ENCODE measurements around the gene ROBO1.

The ROBO1 gene

GRCh38 chr3:79378064-79378463 is 389.7 kb downstream of the ROBO1 start:
- DNase-seq (ENCODE audit: low read depth): no peak
- TF ChIP-seq CTCF (IDR thresholded peaks at IDR 0.05; ENCODE audit: low read depth, low read length, missing control alignments): no peak
- H3K4me3 ChIP-seq (ENCODE audit: low read depth, low read length): no peak overlapping the region

DNA sequence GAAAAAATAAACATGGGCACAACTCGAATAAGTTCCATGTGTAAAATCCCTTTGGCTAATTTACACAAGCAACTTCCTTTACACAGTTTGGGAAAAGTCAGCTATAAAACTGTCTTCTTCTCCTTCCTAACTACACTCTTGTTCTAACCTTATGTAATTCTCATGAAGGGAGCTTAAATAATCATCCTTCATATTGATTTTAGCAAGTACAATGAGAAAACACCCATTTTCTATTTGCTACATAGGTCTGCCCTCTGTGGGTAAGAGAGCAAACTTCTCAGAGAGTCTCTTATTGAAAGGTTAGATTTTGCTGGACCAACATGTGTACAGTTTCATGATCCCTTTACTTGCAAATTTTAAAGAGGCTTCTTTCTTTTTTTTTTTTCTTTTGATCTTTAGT is 398.5 kb downstream of the ROBO1 start:
- no peak for DNase-seq (ENCODE audit: low read depth)
- no peak for TF ChIP-seq CTCF (IDR thresholded peaks at IDR 0.05; ENCODE audit: low read depth, low read length, missing control alignments)
- H3K4me3 ChIP-seq (ENCODE audit: low read depth, low read length): no peak overlapping the region

- no peak for DNase-seq (ENCODE audit: low read depth)
- TF ChIP-seq CTCF (IDR thresholded peaks at IDR 0.05; ENCODE audit: low read depth, low read length, missing control alignments): no peak
- H3K4me3 ChIP-seq (ENCODE audit: low read depth, low read length): no peak overlapping the region
Measured at GRCh38 chr3:79368403-79368802, 399.4 kb downstream of the ROBO1 start.

DNA sequence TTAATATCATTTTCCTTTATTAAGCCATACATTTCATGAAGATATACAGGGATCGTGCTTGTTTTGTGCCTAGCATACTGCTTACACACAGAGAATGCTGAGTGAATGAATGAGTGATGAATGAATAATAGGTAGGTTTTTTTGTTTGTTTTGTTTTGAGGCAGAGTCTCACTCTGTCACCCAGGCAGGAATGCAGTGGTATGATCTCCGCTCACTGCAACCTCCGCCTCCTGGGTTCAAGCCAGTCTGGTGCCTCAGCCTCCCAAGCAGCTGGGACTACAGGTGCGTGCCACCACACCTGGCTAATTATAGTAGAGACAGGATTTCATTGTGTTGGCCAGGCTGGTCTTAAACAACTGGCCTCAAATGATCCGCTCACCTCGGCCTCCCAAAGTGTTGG is 400.0 kb downstream of the ROBO1 start:
- TF ChIP-seq CTCF (IDR thresholded peaks at IDR 0.05; ENCODE audit: low read depth, low read length, missing control alignments): no peak
- no peak overlapping the region for H3K4me3 ChIP-seq (ENCODE audit: low read depth, low read length)
- no peak for DNase-seq (ENCODE audit: low read depth)

- no peak for TF ChIP-seq CTCF (IDR thresholded peaks at IDR 0.05; ENCODE audit: low read depth, low read length, missing control alignments)
- no peak overlapping the region for H3K4me3 ChIP-seq (ENCODE audit: low read depth, low read length)
- DNase-seq (ENCODE audit: low read depth): no peak
Measured at GRCh38 chr3:79367066-79367465, 400.7 kb downstream of the ROBO1 start.

DNA sequence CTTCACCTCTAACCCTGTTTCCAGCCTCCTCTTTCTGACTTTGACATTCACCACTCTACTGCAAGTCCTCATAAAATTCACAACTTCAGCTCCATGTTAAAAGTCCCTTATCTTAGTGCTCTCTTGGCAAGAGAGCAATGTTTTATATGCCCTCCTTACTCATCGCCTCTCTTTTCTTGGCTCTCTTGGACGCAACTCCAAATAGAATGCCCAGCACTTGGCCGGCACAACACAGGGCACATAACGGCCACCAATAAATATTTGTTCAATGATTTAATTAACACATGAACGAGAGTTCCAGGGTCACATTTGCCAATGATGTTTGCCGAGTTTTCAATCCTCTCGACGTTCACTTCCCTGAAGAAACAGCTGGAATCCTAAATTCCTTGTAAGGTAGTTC is 401.4 kb downstream of the ROBO1 start:
- DNase-seq (ENCODE audit: low read depth): no peak
- no peak for TF ChIP-seq CTCF (IDR thresholded peaks at IDR 0.05; ENCODE audit: low read depth, low read length, missing control alignments)
- H3K4me3 ChIP-seq (ENCODE audit: low read depth, low read length): no peak overlapping the region

- no peak for DNase-seq (ENCODE audit: low read depth)
- no peak for TF ChIP-seq CTCF (IDR thresholded peaks at IDR 0.05; ENCODE audit: low read depth, low read length, missing control alignments)
- no peak overlapping the region for H3K4me3 ChIP-seq (ENCODE audit: low read depth, low read length)
Measured at GRCh38 chr3:79364784-79365183, 403.0 kb downstream of the ROBO1 start.
